OCI-LY1 (cell line): ENCODE data around the gene SEMA3F.

Experiments
- EZH2 ChIP-seq: fragments of 200-600 bp; sonication (generic), shearing (Covaris generic); IDR thresholded peaks from 2 replicates; pipeline ENCODE4 v1.8.0; 2017; ENCODE audit warnings: borderline replicate concordance, mixed run types, mild to moderate bottlenecking, antibody characterized with exemption, low read length, moderate library complexity, mixed read lengths
- TF ChIP-seq, protein P1 (sequence below): fragments of 200-600 bp; sonication (generic), shearing (Covaris generic); IDR thresholded peaks from 2 replicates; pipeline ENCODE4 v1.5.1; 2017; ENCODE audit warnings: mild to moderate bottlenecking, antibody characterized with exemption, low read length, moderate library complexity, mixed read lengths

DNA sequence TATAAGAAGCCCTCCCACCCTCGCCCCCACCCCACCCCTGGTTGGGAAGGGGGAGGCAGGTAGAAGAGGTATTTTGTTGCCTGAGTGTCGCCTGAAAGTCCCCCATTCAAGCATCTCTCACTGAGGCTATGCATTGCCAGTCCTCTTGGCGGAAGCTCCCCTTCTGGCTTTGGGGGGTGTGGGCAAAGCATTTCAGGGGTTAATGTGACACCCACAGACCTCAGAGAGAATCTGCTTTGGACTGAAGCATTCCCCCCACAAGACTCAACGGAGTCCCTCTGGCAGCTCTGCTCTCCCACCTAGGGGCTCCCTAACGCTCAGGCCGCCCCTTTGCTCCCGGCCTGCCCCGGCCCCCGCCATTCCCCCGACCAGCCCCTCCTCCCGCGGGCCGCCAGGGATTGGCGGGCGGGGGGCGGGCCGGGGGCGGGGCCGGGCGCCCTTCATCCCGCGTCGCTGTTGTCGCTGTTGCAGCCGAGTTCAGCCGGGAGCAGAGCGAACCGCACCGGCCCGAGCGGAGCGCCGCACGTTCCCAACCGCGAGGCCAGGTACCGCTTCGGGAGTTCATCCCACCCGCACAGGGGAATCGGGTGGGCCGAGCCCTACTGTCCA is 49.8 kb downstream of the SEMA3F start, which contains the start of gene SLC38A3:
- TF ChIP-seq, protein P1, sequence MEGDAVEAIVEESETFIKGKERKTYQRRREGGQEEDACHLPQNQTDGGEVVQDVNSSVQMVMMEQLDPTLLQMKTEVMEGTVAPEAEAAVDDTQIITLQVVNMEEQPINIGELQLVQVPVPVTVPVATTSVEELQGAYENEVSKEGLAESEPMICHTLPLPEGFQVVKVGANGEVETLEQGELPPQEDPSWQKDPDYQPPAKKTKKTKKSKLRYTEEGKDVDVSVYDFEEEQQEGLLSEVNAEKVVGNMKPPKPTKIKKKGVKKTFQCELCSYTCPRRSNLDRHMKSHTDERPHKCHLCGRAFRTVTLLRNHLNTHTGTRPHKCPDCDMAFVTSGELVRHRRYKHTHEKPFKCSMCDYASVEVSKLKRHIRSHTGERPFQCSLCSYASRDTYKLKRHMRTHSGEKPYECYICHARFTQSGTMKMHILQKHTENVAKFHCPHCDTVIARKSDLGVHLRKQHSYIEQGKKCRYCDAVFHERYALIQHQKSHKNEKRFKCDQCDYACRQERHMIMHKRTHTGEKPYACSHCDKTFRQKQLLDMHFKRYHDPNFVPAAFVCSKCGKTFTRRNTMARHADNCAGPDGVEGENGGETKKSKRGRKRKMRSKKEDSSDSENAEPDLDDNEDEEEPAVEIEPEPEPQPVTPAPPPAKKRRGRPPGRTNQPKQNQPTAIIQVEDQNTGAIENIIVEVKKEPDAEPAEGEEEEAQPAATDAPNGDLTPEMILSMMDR: no peak
- no peak for TF ChIP-seq EZH2
